Neutrophil (primary cell): ENCODE results near the gene NTM.

Source experiments
- H3K27ac ChIP-seq: fragments of 200-600 bp; sonication (generic); 2 replicates; pipeline ENCODE4 v1.5.1; 2016; ENCODE audit warnings: mild to moderate bottlenecking, moderate library complexity
- H3K27me3 ChIP-seq: fragments of 200-600 bp; sonication (generic); 2 replicates; pipeline ENCODE4 v1.6.0; 2016; ENCODE audit warnings: mild to moderate bottlenecking
- H3K36me3 ChIP-seq: fragments of 200-600 bp; sonication (generic); 2 replicates; pipeline ENCODE4 v1.5.1; 2017
- H3K4me1 ChIP-seq, 2 experiments: fragments of 200-600 bp in 1 of 2; sonication (generic) in 1 of 2; 1 replicate in 1 of 2; 2 replicates in 1 of 2; pipeline versions ENCODE4 v1.5.1 to v1.6.1; 2013 to 2016; ENCODE audit warnings: low read depth in 1 of 2, low read length in 1 of 2, mild to moderate bottlenecking in 1 of 2, moderate library complexity in 1 of 2; ENCODE audit not compliant: control insufficient read depth in 1 of 2, insufficient read depth in 1 of 2
- H3K4me3 ChIP-seq, 2 experiments: fragments of 200-600 bp in 1 of 2; sonication (generic) in 1 of 2; 1 replicate in 1 of 2; 2 replicates in 1 of 2; pipeline ENCODE4 v1.5.1; 2013 to 2016; ENCODE audit warnings: low read depth in 1 of 2, low read length in 1 of 2, mild to moderate bottlenecking in 1 of 2, moderate library complexity in 1 of 2
- H3K9me3 ChIP-seq: fragments of 200-600 bp; sonication (generic); 2 replicates; pipeline ENCODE4 v1.5.1; 2016
- CTCF ChIP-seq: fragments of 200-600 bp; sonication (generic); IDR thresholded peaks from 2 replicates; pipeline ENCODE4 v1.5.1; 2016; ENCODE audit warnings: antibody characterized with exemption

The NTM gene

GRCh38 chr11:132234878-132235277 is 864.5 kb downstream of the NTM start:
- Histone ChIP-seq H3K36me3 (no peaks in the 10 kb centered on the region), H3K4me1 (no peaks in the 10 kb centered on the region), H3K4me3 (no peak overlapping the region), H3K27me3 (no peaks in the 10 kb centered on the region), H3K27ac (no peak overlapping the region), H3K9me3 (no peaks in the 10 kb centered on the region)
- no peak for TF ChIP-seq CTCF

GRCh38 chr11:132237781-132238180 is 867.4 kb downstream of the NTM start:
- H3K36me3 ChIP-seq: no peaks in the 10 kb centered on the region
- no peak overlapping the region for H3K27ac ChIP-seq
- no peak for TF ChIP-seq CTCF
- H3K4me3 ChIP-seq: no peak overlapping the region
- no peaks in the 10 kb centered on the region for H3K9me3 ChIP-seq
- no peaks in the 10 kb centered on the region for H3K27me3 ChIP-seq
- no peaks in the 10 kb centered on the region for H3K4me1 ChIP-seq

- Histone ChIP-seq H3K4me1 (no peaks in the 10 kb centered on the region), H3K27ac (no peak overlapping the region), H3K9me3 (no peaks in the 10 kb centered on the region), H3K36me3 (no peaks in the 10 kb centered on the region), H3K27me3 (no peaks in the 10 kb centered on the region), H3K4me3 (no peak overlapping the region)
- no peak for TF ChIP-seq CTCF
Measured at GRCh38 chr11:132238331-132238866, 868.0 kb downstream of the NTM start.

- Histone ChIP-seq H3K4me3 (no peak overlapping the region), H3K27ac (no peak overlapping the region), H3K9me3 (no peaks in the 10 kb centered on the region), H3K4me1 (no peaks in the 10 kb centered on the region), H3K36me3 (no peaks in the 10 kb centered on the region), H3K27me3 (no peaks in the 10 kb centered on the region)
- no peak for TF ChIP-seq CTCF
Measured at GRCh38 chr11:132240374-132240773, 870.0 kb downstream of the NTM start.

- H3K27ac ChIP-seq: no peak overlapping the region
Measured at GRCh38 chr11:132242632-132243031, 872.2 kb downstream of the NTM start.

More at GRCh38 chr11:132242632-132243031, 872.2 kb downstream of the NTM start:
- Histone ChIP-seq H3K4me1 (no peaks in the 10 kb centered on the region), H3K27me3 (no peaks in the 10 kb centered on the region), H3K36me3 (no peaks in the 10 kb centered on the region), H3K9me3 (no peaks in the 10 kb centered on the region), H3K4me3 (no peak overlapping the region)
- TF ChIP-seq CTCF: no peak
